Activated CD8-positive, alpha-beta memory T cell treated with anti-CD3 and anti-CD28 coated beads, Interleukin-2, amount 50 U/mL, for 24 hours (primary cell): ENCODE data around the gene S100A2.
"Not testable (repeated sequence)": the region's sequence is repeated elsewhere in the genome, so short reads cannot be mapped to it uniquely, and the experiment has no call there.

Source experiments
- DNase-seq: peaks from one replicate; pipeline ENCODE4 v3.0.0-alpha.2; 2020; ENCODE audit errors: extremely low read depth

S100A2 gene

GRCh38 chr1:153563991-153564390, 1.7 kb downstream of the S100A2 start:
- no peak for DNase-seq

- no peak for DNase-seq
Observed at GRCh38 chr1:153563483-153563901, 2.2 kb downstream of the S100A2 start.

GRCh38 chr1:153562021-153562420, 3.6 kb downstream of the S100A2 start:
- DNase-seq: not testable (repeated sequence)

- no peak for DNase-seq
Observed at GRCh38 chr1:153561466-153561985, 4.1 kb downstream of the S100A2 start.

GRCh38 chr1:153560771-153561465, 4.7 kb downstream of the S100A2 start:
- DNase-seq: no peak

GRCh38 chr1:153560241-153560640, 5.4 kb downstream of the S100A2 start:
- no peak for DNase-seq

GRCh38 chr1:153557877-153558276, 7.8 kb downstream of the S100A2 start:
- no peak for DNase-seq

- no peak for DNase-seq
Observed at GRCh38 chr1:153556348-153556747, 9.3 kb downstream of the S100A2 start.

GRCh38 chr1:153553830-153554541, 11.7 kb downstream of the S100A2 start:
- DNase-seq: no peak

- DNase-seq: no peak
Observed at GRCh38 chr1:153553096-153553495, 12.5 kb downstream of the S100A2 start.

GRCh38 chr1:153552335-153552734, 13.3 kb downstream of the S100A2 start:
- no peak for DNase-seq

- DNase-seq: no peak
Observed at GRCh38 chr1:153550827-153551500, 14.7 kb downstream of the S100A2 start.

GRCh38 chr1:153550398-153550758, 15.3 kb downstream of the S100A2 start:
- DNase-seq: no peak

GRCh38 chr1:153549741-153550397, 15.8 kb downstream of the S100A2 start:
- no peak for DNase-seq

GRCh38 chr1:153548722-153549688, 16.6 kb downstream of the S100A2 start, which contains the start of gene S100A3:
S100A3 (minus strand) TSS chr1:153549258; CDS start chr1:153548485, 773 bp downstream.
- no peak for DNase-seq

- no peak for DNase-seq
Observed at GRCh38 chr1:153547560-153548551, 17.8 kb downstream of the S100A2 start.

- no peak for DNase-seq
Observed at GRCh38 chr1:153546796-153547559, 18.7 kb downstream of the S100A2 start.

- no peak for DNase-seq
Observed at GRCh38 chr1:153546371-153546770, 19.3 kb downstream of the S100A2 start.
